ENCODE data around the gene WDR36.

The WDR36 gene

DNA sequence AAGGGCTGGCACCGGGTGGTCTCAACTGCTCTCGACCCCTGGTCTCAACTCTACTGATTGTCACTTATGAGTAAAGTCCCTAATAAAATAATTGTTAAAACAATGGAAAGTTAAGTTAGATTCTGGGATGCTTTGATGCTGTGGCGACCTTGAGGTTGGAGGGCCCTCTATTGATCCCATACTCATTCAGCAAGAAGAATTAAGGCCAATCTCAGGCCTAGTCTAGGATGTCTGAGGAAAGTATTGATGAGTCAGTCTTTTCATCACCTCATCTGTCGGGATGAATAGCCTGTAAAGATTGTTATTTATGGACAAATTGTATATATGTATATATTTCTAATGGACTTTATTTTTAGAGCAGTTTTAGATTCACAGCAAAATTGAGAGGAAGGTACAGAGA lies 50.8 kb downstream of the WDR36 start:
- Histone ChIP-seq H3K9me3 (ENCODE audit: control insufficient read depth, insufficient read depth, low read length) (no peaks in the 10 kb centered on the region), H3K4me1 (ENCODE audit: control insufficient read depth, low read length) (no peaks in the 10 kb centered on the region), H3K4me3 (ENCODE audit: low read length) (no peak overlapping the region), H3K9me2 (replicated peaks; ENCODE audit: control insufficient read depth, low read length) (no peaks in the 10 kb centered on the region), H3K79me2 (ENCODE audit: control insufficient read depth, low read length) (no peaks in the 10 kb centered on the region), H4K20me1 (ENCODE audit: control insufficient read depth, insufficient read depth, low read depth, low read length) (no peaks in the 10 kb centered on the region), H3K4me2 (ENCODE audit: low read length) (no peak overlapping the region), H3K27ac (ENCODE audit: low read depth, low read length) (no peak overlapping the region), H3K36me3 (ENCODE audit: control insufficient read depth, low read length) (no peaks in the 10 kb centered on the region), H3F3A (ENCODE audit: control insufficient read depth, insufficient read depth) (no peaks in the 10 kb centered on the region), H3K27me3 (ENCODE audit: control insufficient read depth, low read length) (0 out of 2 replicates have a peak, but pooled peaks cover 3% of the 10 kb centered on the region)
- no peak for TF ChIP-seq CTCF (IDR thresholded peaks at IDR 0.05; ENCODE audit: low read depth, low read length, poor library complexity, severe bottlenecking)
- no peak for TF ChIP-seq EZH2phosphoT487 (IDR thresholded peaks at IDR 0.05; ENCODE audit: borderline replicate concordance, low read length)

- H3K4me3 ChIP-seq (ENCODE audit: low read length): no peak overlapping the region
- H3K27me3 ChIP-seq (ENCODE audit: control insufficient read depth, low read length): peaks cover 6% of the 10 kb centered on the region; the same call in 1 of the 2 replicates
- no peaks in the 10 kb centered on the region for H3F3A ChIP-seq (ENCODE audit: control insufficient read depth, insufficient read depth)
- no peaks in the 10 kb centered on the region for H3K4me1 ChIP-seq (ENCODE audit: control insufficient read depth, low read length)
- no peak overlapping the region for H3K27ac ChIP-seq (ENCODE audit: low read depth, low read length)
- H3K9me3 ChIP-seq (ENCODE audit: control insufficient read depth, insufficient read depth, low read length): no peaks in the 10 kb centered on the region
- no peak overlapping the region for H3K4me2 ChIP-seq (ENCODE audit: low read length)
- no peaks in the 10 kb centered on the region for H3K9me2 ChIP-seq (replicated peaks; ENCODE audit: control insufficient read depth, low read length)
- H3K79me2 ChIP-seq (ENCODE audit: control insufficient read depth, low read length): no peaks in the 10 kb centered on the region
- H4K20me1 ChIP-seq (ENCODE audit: control insufficient read depth, insufficient read depth, low read depth, low read length): no peaks in the 10 kb centered on the region
- H3K36me3 ChIP-seq (ENCODE audit: control insufficient read depth, low read length): no peaks in the 10 kb centered on the region
- TF ChIP-seq CTCF (IDR thresholded peaks at IDR 0.05; ENCODE audit: low read depth, low read length, poor library complexity, severe bottlenecking) (no peak), EZH2phosphoT487 (IDR thresholded peaks at IDR 0.05; ENCODE audit: borderline replicate concordance, low read length) (no peak)
These were observed 51.8 kb downstream of the WDR36 start for GRCh38 chr5:111143910-111144309.

- Histone ChIP-seq H3F3A (ENCODE audit: control insufficient read depth, insufficient read depth) (no peaks in the 10 kb centered on the region), H3K27ac (ENCODE audit: low read depth, low read length) (no peak overlapping the region), H3K36me3 (ENCODE audit: control insufficient read depth, low read length) (no peaks in the 10 kb centered on the region), H3K9me2 (replicated peaks; ENCODE audit: control insufficient read depth, low read length) (no peaks in the 10 kb centered on the region), H4K20me1 (ENCODE audit: control insufficient read depth, insufficient read depth, low read depth, low read length) (no peaks in the 10 kb centered on the region), H3K9me3 (ENCODE audit: control insufficient read depth, insufficient read depth, low read length) (no peaks in the 10 kb centered on the region), H3K27me3 (ENCODE audit: control insufficient read depth, low read length) (peaks cover 6% of the 10 kb centered on the region; the same call in 1 of the 2 replicates), H3K79me2 (ENCODE audit: control insufficient read depth, low read length) (no peaks in the 10 kb centered on the region), H3K4me3 (ENCODE audit: low read length) (no peak overlapping the region), H3K4me1 (ENCODE audit: control insufficient read depth, low read length) (no peaks in the 10 kb centered on the region), H3K4me2 (ENCODE audit: low read length) (no peak overlapping the region)
- TF ChIP-seq CTCF (IDR thresholded peaks at IDR 0.05; ENCODE audit: low read depth, low read length, poor library complexity, severe bottlenecking) (no peak), EZH2phosphoT487 (IDR thresholded peaks at IDR 0.05; ENCODE audit: borderline replicate concordance, low read length) (no peak)
These were observed 52.3 kb downstream of the WDR36 start for GRCh38 chr5:111144352-111144930.
